ENCODE results near the gene NT5M. TPM values are rescaled to one million over a fixed set of nuclear protein-coding genes. Genes with fewer than 3 reads are reported as not detected.

Gene NT5M
- total RNA-seq, 2 experiments from 2014 or later, result 7.7 to 8.1 TPM

- Mint-ChIP-seq H3K36me3 (ENCODE audit: low read depth) (no peaks in the 10 kb centered on the region), H3K4me3 (no peak overlapping the region), H3K27ac (no peak overlapping the region), H3K9me3 (no peaks in the 10 kb centered on the region), H3K4me1 (ENCODE audit: low read depth) (peaks cover 13% of the 10 kb centered on the region), H3K27me3 (ENCODE audit: low read depth) (no peaks in the 10 kb centered on the region)
- intact Hi-C loops (cut with micrococcal nuclease), result no loop called here
- CTCF ChIA-PET, result no interaction called here
- no peak for DNase-seq
These were observed 84.6 kb downstream of the NT5M start for GRCh38 chr17:17387498-17388362.

DNA sequence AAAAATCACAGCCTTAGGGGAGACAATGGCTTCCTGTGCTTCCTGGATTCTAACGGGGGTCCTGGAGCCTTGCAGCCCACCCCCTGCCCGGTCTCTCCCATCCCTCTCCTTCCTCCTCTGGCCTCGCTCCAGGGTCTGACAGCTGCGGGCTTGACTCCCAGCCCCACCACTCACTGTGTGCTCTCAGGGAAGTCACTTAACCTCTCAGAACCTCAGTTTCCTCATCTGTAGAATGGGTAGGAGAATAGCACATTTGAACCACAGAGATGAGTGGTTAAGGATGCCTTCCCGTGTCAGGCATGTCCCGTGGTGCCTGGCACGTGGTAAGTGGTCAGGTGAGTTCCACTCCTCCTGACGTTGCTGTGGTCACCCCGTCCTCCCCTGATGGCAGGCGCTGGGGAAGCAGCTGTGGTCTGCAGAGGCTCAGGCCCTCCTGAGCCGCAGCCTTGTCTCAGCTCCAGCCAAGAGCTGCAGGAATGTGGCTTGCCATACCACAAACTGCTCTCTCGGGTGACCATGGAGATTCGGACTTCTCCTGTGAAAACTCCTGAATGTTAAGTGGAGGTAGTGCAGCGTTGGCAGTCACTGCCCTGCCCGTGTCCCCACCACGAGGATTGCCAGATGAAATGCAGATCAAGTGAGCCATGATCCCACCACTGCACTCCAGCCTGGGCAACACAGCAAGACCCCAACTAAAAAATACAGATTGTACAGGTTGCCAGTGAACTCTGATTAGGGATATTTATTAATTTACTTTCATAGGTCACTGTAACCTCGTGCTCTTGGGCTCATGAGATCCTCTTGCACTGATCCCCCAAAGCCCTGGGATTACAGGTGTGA, 85.7 kb downstream of the NT5M start:
- no peak for DNase-seq
- no peak overlapping the region for H3K27ac Mint-ChIP-seq
- CTCF ChIA-PET, result no interaction called here
- H3K4me1 Mint-ChIP-seq (ENCODE audit: low read depth), result peaks cover 15% of the 10 kb centered on the region
- no peaks in the 10 kb centered on the region for H3K9me3 Mint-ChIP-seq
- no peak overlapping the region for H3K4me3 Mint-ChIP-seq
- no peaks in the 10 kb centered on the region for H3K36me3 Mint-ChIP-seq (ENCODE audit: low read depth)
- H3K27me3 Mint-ChIP-seq (ENCODE audit: low read depth), result no peaks in the 10 kb centered on the region
- intact Hi-C loops (cut with micrococcal nuclease), result no loop called here

DNA sequence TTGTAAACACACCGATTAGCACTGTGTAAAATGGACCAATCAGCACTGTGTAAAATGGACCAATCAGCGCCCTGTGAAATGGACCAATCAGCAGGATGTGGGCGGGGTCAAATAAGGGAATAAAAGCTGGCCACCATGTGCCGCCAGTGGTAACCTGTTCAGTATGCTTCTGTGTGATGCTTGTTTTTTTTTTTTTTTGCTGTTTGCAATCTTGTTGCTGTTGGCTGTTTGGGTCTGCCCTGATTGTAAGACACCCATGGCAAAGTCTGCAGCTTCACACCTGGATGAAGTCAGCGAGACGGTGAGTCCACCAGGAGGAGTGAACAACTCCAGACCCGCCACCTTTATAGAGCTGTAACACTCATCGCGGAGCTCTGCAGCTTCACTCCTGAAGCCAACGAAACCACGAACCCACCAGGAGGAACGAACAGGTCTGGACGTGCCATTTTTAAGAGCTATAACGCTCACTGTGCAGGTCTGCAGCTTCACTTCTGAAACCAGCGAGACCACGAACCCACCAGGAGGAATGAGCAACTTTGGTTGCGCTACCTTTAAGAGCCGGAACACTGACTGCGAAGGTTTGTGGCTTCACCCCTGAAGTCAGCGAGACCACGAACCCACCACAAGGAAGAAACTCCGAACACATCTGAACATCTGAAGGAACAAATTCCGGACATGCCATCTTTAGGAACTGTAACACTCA, 88.6 kb downstream of the NT5M start:
- CTCF ChIA-PET, result interaction anchor here (0.6 to 2.1 kb wide), 6 partner anchors 10 to 251 kb away, joined by 3 to 6 read pairs (median 4); partner anchors contain the start of gene PEMT
- intact Hi-C loops (cut with micrococcal nuclease), result loop anchor here (5.0 kb wide), 1 partner anchor 50 kb away; no protein-coding TSS in a partner anchor
- peak overlapping the region; percentile 74 for H3K4me3 Mint-ChIP-seq
- no peak overlapping the region for H3K27ac Mint-ChIP-seq
- H3K27me3 Mint-ChIP-seq (ENCODE audit: low read depth), result no peaks in the 10 kb centered on the region
- peak; percentile 82 for DNase-seq
- peaks cover 15% of the 10 kb centered on the region for H3K4me1 Mint-ChIP-seq (ENCODE audit: low read depth)
- H3K9me3 Mint-ChIP-seq, result no peaks in the 10 kb centered on the region
- no peaks in the 10 kb centered on the region for H3K36me3 Mint-ChIP-seq (ENCODE audit: low read depth)

DNA sequence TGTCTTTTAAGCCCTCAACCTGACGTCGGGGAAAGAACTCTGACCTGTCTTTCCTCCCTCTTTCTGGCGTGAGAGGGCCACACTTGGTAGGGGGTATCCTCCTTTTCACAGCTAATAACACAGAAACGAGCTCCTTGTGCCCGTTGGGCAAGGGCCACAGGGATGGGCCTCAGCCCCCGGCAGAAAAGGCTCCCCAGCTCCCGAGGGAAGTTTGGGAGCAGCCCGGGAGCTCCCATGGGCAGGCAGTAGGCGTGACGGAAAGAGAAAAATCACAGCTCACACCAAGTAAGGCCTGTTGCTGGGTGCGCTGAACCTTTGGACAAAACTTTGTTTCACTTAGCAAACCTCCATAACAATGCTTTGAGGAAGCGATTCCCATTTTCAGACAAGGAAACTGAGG, 90.8 kb downstream of the NT5M start:
- H3K36me3 Mint-ChIP-seq (ENCODE audit: low read depth), result no peaks in the 10 kb centered on the region
- intact Hi-C loops (cut with micrococcal nuclease), result loop anchor here (5.0 kb wide), 1 partner anchor 48 kb away; no protein-coding TSS in a partner anchor
- CTCF ChIA-PET, result interaction anchor here (0.9 to 1.0 kb wide), 2 partner anchors 39 to 525 kb away, joined by 3 to 5 read pairs; no protein-coding TSS in a partner anchor
- DNase-seq, result no peak
- H3K9me3 Mint-ChIP-seq, result no peaks in the 10 kb centered on the region
- peaks cover 15% of the 10 kb centered on the region for H3K4me1 Mint-ChIP-seq (ENCODE audit: low read depth)
- no peak overlapping the region for H3K27ac Mint-ChIP-seq
- no peak overlapping the region for H3K4me3 Mint-ChIP-seq
- no peaks in the 10 kb centered on the region for H3K27me3 Mint-ChIP-seq (ENCODE audit: low read depth)

- Mint-ChIP-seq H3K4me3 (no peak overlapping the region), H3K27ac (no peak overlapping the region), H3K9me3 (no peaks in the 10 kb centered on the region), H3K36me3 (ENCODE audit: low read depth) (no peaks in the 10 kb centered on the region), H3K4me1 (ENCODE audit: low read depth) (peaks cover 15% of the 10 kb centered on the region), H3K27me3 (ENCODE audit: low read depth) (no peaks in the 10 kb centered on the region)
- DNase-seq, result no peak
- CTCF ChIA-PET, result interaction anchor here (1.0 kb wide), 1 partner anchor 39 kb away, joined by 5 read pairs; no protein-coding TSS in a partner anchor
- intact Hi-C loops (cut with micrococcal nuclease), result loop anchor here (5.0 kb wide), 1 partner anchor 48 kb away; no protein-coding TSS in a partner anchor
These were observed 91.3 kb downstream of the NT5M start for GRCh38 chr17:17394494-17394893.

DNA sequence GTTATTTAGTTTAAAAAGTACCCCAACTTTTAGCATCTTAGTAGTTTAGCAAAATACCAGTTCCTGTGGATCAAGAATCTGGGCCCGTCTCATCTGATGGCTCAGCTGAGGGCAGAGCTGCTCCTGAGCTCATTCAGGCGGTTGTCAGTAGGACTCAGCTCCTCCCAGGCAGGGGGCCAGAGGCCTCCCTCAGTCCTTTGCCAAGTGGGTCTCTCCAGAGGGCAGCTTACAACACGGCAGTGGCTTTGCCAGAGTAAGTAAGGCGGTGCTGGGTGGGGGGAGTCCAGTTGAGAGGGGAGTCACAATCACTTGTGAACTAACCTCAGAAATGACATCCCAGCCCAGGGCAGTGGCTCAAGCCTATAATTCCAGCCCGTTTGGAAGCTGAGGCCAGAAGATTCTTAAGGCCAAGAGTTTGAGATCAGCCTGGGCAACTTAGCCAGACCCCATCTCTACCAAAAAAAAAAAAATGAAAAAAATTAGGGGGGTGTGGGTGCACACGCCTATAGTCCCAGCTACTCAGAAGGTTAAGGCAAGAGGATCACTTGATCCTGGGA, 92.2 kb downstream of the NT5M start:
- no peaks in the 10 kb centered on the region for H3K36me3 Mint-ChIP-seq (ENCODE audit: low read depth)
- peaks cover 21% of the 10 kb centered on the region for H3K4me1 Mint-ChIP-seq (ENCODE audit: low read depth)
- no peaks in the 10 kb centered on the region for H3K9me3 Mint-ChIP-seq
- intact Hi-C loops (cut with micrococcal nuclease), result no loop called here
- H3K4me3 Mint-ChIP-seq, result no peak overlapping the region
- H3K27ac Mint-ChIP-seq, result no peak overlapping the region
- no peak for DNase-seq
- H3K27me3 Mint-ChIP-seq (ENCODE audit: low read depth), result no peaks in the 10 kb centered on the region
- CTCF ChIA-PET, result no interaction called here

DNA sequence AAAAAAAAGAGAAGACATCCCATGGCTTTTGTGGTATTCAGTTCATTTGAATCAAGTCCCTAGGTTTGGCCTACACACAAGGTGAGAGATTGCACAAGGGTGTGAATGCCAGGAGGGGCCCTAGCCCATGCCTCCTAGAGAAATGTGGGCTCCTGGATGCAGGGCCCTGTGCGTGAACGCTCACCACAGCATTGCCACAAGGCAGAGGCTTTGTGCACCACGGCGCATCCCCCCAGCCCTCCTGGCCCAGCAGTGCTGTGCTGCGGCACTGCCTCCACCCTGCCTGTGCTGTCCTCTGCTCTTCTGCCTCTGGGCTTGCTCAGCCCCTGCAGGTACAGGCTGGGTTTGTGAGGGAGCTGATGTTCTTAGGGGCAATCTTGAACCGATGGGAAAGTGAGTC, 92.7 kb downstream of the NT5M start:
- Mint-ChIP-seq H3K4me3 (no peak overlapping the region), H3K9me3 (no peaks in the 10 kb centered on the region), H3K27ac (no peak overlapping the region), H3K4me1 (ENCODE audit: low read depth) (peaks cover 21% of the 10 kb centered on the region), H3K27me3 (ENCODE audit: low read depth) (no peaks in the 10 kb centered on the region), H3K36me3 (ENCODE audit: low read depth) (no peaks in the 10 kb centered on the region)
- intact Hi-C loops (cut with micrococcal nuclease), result no loop called here
- CTCF ChIA-PET, result interaction anchor here (1.0 kb wide), 1 partner anchor 41 kb away, joined by 3 read pairs; no protein-coding TSS in a partner anchor
- no peak for DNase-seq

Other genes starting within 250 kb of the NT5M start
- gene PLD6, start 97.0 kb upstream of the NT5M start, total RNA-seq, result 1 to 10 TPM; 5.3 to 5.4 TPM
- 10 to 100 TPM; 17.5 to 18.4 TPM for gene FLCN, start 66.2 kb upstream of the NT5M start, total RNA-seq
- gene COPS3, start 22.1 kb upstream of the NT5M start, total RNA-seq, result 100 to 1,000 TPM; 103 to 104 TPM
- 10 to 100 TPM; 13.2 to 14.4 TPM for gene MED9, start 173.6 kb downstream of the NT5M start, total RNA-seq
- under 1 TPM; 0.17 to 0.36 TPM for gene RASD1, start 193.0 kb downstream of the NT5M start, total RNA-seq